HG02610 (cell line): ENCODE results near the gene SLC37A2.

Source experiments
- ATAC-seq: cut with Tn5 transposase; IDR thresholded peaks from one replicate; pipeline ENCODE4 v1.9.1; 2021; ENCODE audit warnings: mild to moderate bottlenecking, moderate library complexity; ENCODE audit not compliant: unreplicated experiment

Gene SLC37A2

DNA sequence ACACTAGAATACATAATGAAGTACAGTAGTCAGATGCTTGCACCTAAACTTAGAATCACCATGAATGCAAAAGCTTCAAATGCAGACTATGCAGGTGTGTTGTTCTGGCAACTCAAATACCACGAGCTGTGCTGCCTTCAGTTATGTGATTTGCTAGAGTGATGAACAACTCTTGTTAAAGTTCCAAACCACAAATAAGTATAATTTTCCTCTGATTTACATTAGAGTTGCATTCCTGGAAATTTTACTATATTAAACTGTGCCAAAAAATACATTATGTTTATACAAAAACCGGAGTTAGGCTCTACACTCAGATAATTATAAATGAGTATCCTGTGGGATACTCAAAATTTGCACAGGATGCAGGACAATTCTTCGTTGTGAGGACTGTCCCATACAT, 45.4 kb downstream of the SLC37A2 start:
- no peak for ATAC-seq

DNA sequence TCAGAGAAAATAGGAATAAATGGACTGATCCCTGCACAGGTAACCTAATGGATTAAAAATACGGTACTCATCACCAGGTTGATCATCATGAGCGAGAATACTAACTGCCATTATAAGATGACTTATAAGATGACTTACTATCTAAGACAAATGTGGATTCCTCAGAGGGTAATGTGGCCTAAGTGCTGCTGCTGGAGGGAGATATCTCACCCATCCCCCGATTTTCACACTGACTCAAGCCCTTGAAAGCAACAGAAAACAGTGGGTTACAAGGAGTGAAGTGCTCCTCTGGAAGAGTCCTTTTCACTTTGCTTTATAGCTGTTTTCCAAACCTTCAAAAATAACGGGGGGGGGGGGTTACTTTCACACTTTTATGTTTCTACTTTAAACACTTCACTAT, 47.4 kb downstream of the SLC37A2 start:
- ATAC-seq, result no peak

DNA sequence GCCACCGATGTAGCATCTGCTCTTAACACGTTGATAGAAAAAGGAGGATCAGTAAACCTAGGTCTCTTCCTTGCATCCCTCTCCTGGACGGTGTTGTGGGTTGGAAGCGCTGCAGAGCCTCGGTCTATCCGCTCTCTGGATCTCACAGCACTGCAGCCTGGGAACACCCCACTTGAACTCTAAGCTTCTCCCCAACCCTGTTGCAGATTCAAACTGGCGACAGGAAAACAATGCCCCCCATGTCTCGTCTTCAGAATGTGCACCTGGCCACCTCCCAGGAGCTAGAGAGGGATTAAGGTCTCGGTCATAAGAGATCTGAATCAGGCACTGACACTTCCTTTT, 47.9 kb downstream of the SLC37A2 start:
- no peak for ATAC-seq

DNA sequence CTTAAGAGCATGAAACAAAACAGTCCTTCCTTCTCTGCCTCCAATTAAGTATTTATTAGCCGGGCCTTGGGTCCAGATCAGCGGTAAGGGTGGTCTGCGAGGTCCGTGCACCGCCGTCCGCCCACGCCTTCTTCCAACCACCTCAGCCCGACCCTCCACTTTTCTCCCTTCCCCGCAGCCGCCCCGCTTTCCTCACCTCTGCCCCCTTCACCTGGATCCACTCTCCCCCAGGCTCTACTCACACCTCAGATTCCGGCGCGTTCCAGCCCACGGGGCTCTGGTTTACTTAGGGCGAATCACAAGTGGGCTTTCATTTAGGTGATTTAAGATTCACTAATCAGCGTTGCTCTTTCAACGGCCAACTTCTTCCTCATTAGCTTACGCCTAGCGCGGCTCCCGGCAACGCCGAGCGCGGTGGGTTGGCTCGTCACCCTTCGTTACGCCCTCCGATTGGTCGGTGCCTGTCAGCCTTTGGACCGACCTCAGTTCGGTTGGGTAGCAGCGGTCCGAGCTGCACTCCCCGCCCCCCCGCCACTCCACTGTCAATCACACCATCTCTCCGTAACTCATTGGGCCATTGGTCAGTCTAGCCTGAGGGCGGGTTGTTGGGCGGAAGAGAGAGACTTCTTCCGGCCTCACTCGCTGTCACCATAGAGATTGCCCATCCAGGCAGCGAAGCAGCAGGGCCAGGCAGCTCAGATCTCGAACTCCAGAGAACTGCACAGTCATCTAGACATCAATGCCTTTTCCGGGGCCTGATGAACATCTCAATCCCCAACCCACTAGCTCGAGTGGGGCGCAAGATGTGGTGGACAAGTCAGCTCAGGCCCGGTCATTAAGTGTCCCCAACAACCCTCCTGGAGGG, 48.5 kb downstream of the SLC37A2 start, which contains the start of gene TMEM218:
Gene TMEM218, minus strand, starts transcription at position 284 of the 865 bp plus-strand sequence. CDS start 9,385 bp downstream, outside the sequence.
- ATAC-seq, result peak; percentile 97

DNA sequence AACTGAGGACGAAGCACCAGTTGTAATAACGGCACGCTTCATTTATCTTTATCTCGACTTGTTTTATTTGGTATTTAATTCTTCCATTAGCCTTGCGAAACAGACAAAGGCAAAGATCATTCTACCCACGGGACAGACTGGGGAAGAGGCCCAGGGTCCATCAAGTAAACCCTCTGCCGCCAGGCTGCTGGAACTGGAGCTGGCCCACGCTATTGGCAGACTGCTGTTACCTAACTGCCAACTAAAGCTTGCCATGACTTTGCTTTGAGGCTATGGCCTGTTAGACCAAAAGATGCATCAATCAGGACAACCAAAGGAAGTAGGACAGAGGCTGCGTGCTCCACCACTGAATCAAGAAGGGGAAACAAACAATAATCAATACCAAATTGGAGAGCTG, 49.1 kb downstream of the SLC37A2 start:
- no peak for ATAC-seq

DNA sequence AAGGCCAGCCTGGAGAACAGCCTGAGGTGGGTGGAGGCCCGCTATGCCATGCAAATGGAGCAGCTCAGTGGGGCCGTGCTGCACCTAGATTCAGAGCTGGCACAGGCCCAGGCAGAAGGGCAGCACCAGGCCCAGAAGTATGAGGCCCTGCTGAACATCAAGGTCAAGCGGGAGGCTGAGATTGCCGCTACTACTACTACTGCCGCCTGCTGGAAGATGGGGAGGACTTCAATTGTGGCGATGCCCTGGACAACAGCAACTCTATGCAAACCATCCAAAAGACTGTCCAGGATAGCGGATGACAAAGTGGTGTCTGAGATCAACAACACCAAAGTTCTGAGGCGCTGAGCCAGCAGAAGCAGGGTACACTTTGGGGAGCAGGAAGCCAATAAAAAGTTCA, 51.4 kb downstream of the SLC37A2 start:
- ATAC-seq, result no peak

DNA sequence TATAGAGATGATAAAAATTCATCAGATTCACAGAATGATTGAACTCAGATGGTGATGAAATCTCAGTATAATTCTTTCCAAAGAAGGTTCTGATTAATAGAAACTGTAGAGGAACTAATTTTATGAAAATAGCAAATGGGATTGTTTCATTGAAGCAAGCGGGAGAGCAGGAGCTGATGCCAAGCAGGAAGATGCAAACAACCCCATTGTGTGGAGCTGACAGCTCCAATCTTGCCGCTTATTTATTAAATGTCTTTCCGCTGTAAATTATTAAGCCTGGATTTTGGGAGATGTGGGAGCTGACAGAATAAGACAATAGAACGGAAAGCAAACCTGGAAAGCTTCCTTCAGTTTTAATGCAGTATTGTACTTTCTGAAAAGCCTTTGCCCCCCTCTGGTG, 54.3 kb downstream of the SLC37A2 start:
- no peak for ATAC-seq

DNA sequence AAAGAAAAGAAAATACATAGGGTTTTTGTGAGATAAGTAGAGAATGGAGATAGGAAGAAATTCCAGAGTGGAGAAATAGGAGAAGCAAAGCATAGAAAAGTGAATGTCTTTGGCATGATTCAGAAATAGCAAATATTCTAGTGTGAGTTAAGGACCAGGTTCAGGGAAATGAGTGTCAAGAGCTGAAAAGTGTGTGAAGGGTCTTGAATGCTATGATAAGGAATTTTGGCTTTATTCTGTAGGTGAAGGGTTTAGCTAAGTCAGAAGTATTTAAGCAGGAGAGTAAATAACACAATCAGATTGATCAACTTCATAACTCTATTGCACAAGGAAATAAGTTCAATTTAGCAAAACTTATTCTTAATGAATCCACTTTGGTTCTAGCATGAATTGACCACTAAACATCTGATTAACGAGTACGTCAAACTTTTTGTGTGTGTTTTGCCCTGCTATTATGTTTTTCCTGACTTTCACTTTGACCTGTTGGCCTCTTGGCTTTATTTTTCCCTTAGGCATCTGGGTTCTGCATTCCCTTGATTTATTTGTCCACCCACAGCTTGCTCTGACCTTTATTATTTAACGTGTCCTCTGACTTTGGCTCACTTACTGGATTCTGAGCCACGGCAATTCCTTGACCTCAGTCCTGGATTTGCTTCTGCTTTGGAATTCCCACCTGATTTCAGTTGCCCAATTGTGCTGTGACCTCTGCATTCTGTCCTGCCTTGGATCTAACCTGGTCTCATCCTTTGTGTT, 60.3 kb downstream of the SLC37A2 start:
- ATAC-seq, result no peak

DNA sequence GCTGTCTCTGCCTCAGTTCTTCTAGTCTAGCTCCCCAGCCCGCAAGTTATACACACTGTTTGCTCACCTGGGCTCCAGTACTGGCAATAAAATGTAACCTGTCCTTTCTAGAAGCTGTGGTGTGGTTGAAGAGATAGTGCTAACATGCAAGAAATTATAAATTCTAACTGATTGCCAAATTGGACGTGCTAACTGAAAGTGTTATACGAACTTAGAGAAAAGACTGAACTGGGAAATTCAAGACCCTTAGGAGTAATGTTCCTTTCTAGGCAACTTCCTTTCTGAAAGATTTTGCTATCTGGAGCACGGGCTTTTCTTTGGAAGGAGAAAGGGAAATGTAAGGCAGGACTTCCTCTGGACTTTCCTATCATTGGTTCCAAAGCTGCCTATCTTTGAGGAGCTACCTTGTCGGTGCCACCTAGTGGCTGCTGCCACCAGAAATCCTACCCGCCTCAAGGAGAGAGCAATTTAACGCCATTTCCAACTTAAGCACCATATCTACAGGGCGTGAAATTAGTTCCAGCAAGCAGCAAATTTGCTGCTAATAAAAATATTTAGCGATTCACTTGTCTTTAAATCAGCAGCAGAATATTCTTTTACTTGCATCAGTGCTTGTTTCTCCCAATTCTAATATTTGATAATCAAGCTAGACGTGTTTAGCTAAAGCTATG, 61.0 kb downstream of the SLC37A2 start:
- ATAC-seq, result no peak

DNA sequence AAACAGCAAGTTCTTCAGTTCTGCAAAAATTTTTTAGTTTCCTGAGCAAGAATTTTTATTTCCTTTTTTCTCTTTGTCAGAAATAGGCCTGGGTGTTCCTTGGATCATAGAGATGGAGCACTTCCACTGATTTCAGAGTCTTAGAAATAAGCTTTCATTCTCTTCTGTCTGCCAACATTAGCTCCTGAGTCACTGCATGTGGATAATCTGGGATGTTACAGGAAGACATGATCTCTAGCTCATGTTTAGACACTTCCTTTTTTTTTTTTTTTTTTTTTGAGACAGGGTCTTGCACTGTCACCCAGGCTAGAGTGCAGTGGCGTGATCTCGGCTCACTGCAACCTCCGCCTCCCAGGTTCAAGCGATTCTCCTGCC, 61.5 kb downstream of the SLC37A2 start:
- ATAC-seq, result no peak

DNA sequence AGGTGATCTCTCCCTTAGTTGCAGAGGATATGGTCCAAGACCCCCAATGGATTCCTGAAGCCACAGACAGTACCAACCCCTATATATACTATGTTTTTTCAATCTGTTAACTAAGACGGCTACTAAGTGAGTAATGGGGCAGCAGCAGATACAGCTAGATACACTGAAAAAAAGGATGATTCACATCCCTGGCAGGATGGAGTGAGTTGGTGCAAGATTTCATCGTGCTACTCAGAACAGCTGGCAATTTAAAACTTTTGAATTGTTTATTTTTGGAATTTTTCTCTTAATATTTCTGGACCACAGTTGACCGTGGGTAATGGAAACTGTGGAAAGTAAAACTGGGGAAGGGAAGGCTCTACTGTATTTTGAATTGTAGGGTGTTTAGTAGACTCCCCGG, 65.3 kb downstream of the SLC37A2 start:
- ATAC-seq, result no peak

DNA sequence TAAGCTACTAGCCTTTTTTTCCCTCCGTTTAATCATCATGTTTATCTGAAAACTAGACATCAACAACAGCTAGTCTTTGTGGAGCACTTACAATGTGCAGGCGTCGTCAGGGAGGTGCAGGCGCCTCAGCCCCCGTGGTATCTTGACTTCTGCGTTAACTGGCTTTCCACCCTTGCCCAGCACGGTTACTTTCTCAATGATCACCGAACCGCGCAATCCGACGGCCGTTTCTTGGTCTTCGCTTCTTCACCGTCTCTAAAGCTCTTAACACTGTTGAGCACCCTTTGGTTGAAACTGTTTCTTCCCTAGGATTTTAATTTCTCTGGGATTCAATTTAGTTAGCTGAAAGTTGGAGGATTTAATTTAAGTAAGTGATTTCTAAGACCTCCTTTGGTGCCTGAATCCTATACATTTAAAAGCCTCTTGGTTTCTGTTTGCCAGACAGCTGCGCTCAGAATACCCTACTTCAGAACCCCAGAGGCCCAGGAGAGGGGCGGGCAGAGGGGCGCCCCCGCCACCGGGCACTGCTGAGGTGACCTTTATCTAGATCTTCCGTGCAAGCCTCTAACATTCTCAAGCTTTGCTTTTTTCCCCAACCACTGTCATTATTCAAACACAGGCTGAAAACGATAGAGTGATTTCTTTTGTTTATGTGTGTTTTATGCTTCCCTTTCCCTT, 66.3 kb downstream of the SLC37A2 start:
- ATAC-seq, result no peak

DNA sequence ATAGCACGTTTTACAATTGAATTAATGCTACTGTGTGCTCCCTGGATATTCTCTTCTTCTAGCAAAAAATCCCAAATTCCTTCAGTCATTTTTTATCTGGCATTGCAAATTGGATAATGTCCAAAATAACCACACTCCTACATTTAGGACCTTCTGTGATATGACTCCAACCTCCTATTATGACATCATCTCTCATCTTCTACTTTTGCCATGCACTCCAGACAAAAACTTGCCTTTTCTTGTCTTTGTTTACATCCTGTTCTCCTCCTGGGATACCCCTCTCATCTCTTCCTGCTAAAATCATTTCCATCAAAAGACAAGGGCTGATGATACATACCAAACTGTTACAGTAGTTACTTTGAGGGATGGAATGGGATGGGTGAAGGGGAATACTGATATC, 69.0 kb downstream of the SLC37A2 start:
- no peak for ATAC-seq

DNA sequence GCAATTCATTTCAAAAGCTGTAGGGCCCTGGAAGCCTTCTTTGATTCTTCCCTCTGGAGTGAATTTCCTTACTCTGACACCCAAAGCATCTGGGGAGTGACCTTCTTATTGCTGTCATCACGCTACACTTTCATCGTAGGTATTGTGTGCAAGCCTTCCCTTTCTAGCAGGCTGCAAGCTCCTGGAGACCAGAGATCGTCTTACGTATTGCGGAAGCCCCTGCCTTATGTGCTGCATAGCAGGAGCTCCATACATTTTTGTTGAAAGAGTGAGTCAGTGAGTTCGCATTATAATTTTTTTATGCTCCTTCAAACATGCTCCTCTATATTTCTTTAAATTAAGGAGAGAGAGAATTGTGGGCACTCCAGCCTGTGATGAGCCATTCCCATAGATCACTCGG, 69.5 kb downstream of the SLC37A2 start:
- ATAC-seq, result no peak

DNA sequence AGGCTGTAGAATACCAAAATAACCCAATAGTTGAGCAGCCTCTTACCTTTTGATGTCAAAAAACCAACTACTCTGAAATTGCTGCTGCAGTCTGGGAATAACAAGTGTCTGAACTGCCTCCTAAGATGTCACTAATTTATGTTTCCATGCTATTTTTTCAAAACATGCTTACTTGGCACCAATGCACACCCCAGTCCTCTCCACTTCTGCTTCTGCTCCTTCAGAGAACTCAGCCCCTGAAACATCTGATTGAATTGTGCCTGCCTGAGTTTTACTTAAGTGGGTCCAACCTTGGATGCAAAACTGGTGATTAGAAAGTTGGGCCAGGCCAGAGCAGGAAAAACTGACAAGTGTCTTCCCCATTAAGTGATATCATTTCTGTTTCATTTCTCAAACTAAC, 72.9 kb downstream of the SLC37A2 start:
- ATAC-seq, result no peak

DNA sequence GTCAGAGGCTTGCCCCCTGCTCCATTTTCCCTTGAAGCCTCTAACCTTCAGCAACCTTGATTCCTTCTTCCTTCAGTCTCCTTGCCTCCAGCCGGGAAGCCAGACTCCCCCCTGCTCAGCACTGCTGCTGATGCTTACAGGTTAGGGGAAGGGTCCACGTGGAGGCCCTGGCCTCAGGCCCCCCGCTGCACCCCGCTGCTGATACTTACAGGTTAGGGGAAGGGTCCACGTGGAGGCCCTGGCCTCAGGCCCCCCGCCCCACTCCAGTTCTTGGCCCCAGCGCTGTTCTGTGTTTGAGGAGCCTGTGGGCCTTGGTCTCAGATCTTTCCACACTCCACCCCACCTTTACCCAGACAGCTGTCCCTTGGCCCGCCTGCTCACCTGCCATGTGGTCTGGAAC, 75.9 kb downstream of the SLC37A2 start:
- no peak for ATAC-seq

DNA sequence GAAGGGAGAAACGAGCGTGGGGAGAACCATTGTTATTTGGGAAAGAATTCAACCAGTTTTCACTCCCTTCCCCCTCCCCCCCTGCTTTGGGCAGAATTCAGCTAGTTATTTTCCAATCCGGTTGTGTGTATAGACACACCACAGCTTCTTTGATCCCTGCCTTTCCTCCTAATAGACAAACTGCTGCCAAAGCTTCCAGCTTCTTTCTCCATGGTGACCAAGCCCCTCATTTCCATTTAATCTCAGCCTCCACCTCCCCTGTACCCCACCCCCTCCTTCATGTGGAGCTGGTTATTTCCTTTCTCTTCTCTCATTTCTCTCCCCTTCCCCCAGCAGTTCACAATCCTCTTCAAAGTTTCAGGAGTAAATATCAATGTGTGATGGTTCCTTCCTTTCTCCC, 76.7 kb downstream of the SLC37A2 start:
- no peak for ATAC-seq
